GM12878 (cell line): ENCODE data around the gene RALGDS. TPM values are rescaled to one million over a fixed set of nuclear protein-coding genes. Genes with fewer than 3 reads are reported as not detected.

Experiments
- ATAC-seq: fragments of 200-7000 bp; cut with Tn5 transposase; 3 replicates; pipeline ENCODE4 v1.9.1; 2020; ENCODE audit warnings: mild to moderate bottlenecking, moderate library complexity
- BruUV-seq: library from RNA; stranded (reverse); fragments of 400-500 nt; replicated peaks from 2 replicates; lab custom pipeline; 2021; lab: Mats Ljungman, UMichigan
- CTCF ChIA-PET: fragments of 300-600 bp; sonication (Branson Sonifier 250); formaldehyde crosslinking; extraction: SDS; loops from one replicate; lab custom pipeline; 2021; ENCODE audit warnings: inconsistent platforms; lab: Yijun Ruan, JAX
- POLR2A ChIA-PET: fragments of 350-600 bp; formaldehyde crosslinking; extraction: SDS; loops from one replicate; lab custom pipeline; 2021; ENCODE audit warnings: inconsistent platforms; lab: Charles Lee
- RAD21 ChIA-PET: fragments of 300-600 bp; sonication (Branson Sonifier 250); formaldehyde crosslinking; loops from one replicate; lab custom pipeline; 2023; ENCODE audit warnings: antibody characterized with exemption; ENCODE audit not compliant: unreplicated experiment; lab: Charles Lee
- SMC1A ChIA-PET: fragments of 300-600 bp; sonication (Branson Sonifier 250); formaldehyde crosslinking; loops from one replicate; lab custom pipeline; 2023; ENCODE audit not compliant: unreplicated experiment, uncharacterized antibody; lab: Charles Lee
- DNase-seq: peaks from one replicate; pipeline ENCODE4 v3.0.0-alpha.2; 2011; ENCODE audit warnings: low read depth, low spot score
- FAIRE-seq: peaks from 3 replicates; lab custom pipeline; 2011; peaks lifted over from hg19 to GRCh38; lab: Jason Lieb, UNC
- H2AFZ ChIP-seq: 2 replicates; pipeline ENCODE4 v1.6.0; 2011; ENCODE audit warnings: low read depth, low read length, control low read depth; ENCODE audit not compliant: control insufficient read depth
- H3K27ac ChIP-seq: 2 replicates; pipeline ENCODE4 v1.5.1; 2011; ENCODE audit warnings: control low read depth; ENCODE audit not compliant: control insufficient read depth, insufficient read depth
- H3K27me3 ChIP-seq, 2 experiments: replicated peaks in 1 of 2; 2 replicates each; pipeline versions ENCODE4 v1.6.0 to v1.6.1; 2011; ENCODE audit warnings: low read length in 1 of 2; ENCODE audit not compliant: control insufficient read depth in 2 of 2, insufficient read depth in 2 of 2
- H3K36me3 ChIP-seq, 2 experiments: 2 replicates each; pipeline ENCODE4 v1.5.1; 2011; ENCODE audit warnings: low read length in 1 of 2; ENCODE audit not compliant: control insufficient read depth in 2 of 2, insufficient read depth in 2 of 2
- H3K4me1 ChIP-seq: 2 replicates; pipeline ENCODE4 v1.6.1; 2011; ENCODE audit warnings: mild to moderate bottlenecking, low read length, moderate library complexity, mixed read lengths; ENCODE audit not compliant: control insufficient read depth, insufficient read depth
- H3K4me2 ChIP-seq: 2 replicates; pipeline ENCODE4 v1.6.0; 2011; ENCODE audit warnings: control low read depth; ENCODE audit not compliant: control insufficient read depth, insufficient read depth
- H3K4me3 ChIP-seq: fragments of 200-600 bp; sonication (generic); 2 replicates; pipeline ENCODE4 v1.5.1; 2016
- H3K79me2 ChIP-seq: 2 replicates; pipeline ENCODE4 v1.6.0; 2011; ENCODE audit warnings: low read length; ENCODE audit not compliant: control insufficient read depth, insufficient read depth
- H3K9ac ChIP-seq: 2 replicates; pipeline ENCODE4 v1.8.0; 2011; ENCODE audit warnings: low read length, control low read depth, mixed read lengths; ENCODE audit not compliant: control insufficient read depth, insufficient read depth
- H3K9me3 ChIP-seq: replicated peaks from 3 replicates; pipeline ENCODE4 v1.5.1; 2011; ENCODE audit warnings: mild to moderate bottlenecking, low read length; ENCODE audit not compliant: control insufficient read depth, insufficient read depth
- H4K20me1 ChIP-seq: 2 replicates; pipeline ENCODE4 v1.6.0; 2011; ENCODE audit not compliant: control insufficient read depth, insufficient read depth
- CEBPZ ChIP-seq: fragments of 150-350 bp; IDR thresholded peaks from 2 replicates; pipeline ENCODE4 v1.6.1; 2016; ENCODE audit warnings: low read depth, low read length
- MYB ChIP-seq: fragments of 150-350 bp; IDR thresholded peaks from 2 replicates; pipeline ENCODE4 v1.6.1; 2014; ENCODE audit warnings: mild to moderate bottlenecking, low read depth, low read length, borderline replicate concordance
- NFXL1 ChIP-seq: fragments of 450-650 bp; IDR thresholded peaks from 2 replicates; pipeline ENCODE4 v1.6.1; 2017; ENCODE audit warnings: antibody characterized with exemption, mild to moderate bottlenecking, borderline replicate concordance
- TCF12 ChIP-seq: IDR thresholded peaks from 2 replicates; pipeline ENCODE4 v1.6.1; 2011; ENCODE audit warnings: low read depth, mild to moderate bottlenecking, low read length
- WGBS: methylation state at CpG from one replicate; pipeline ENCODE4 v1.1.6; 2016; ENCODE audit warnings: low lambda C conversion rate; ENCODE audit not compliant: insufficient replicate concordance, insufficient coverage; ENCODE audit errors: missing lambda C conversion rate; 5-methylcytosine and 5-hydroxymethylcytosine counted together
- in situ Hi-C: fragments of 300-500 bp; cut with MboI; formaldehyde crosslinking; loops from 9 replicates; pipeline ENCODE4 v1.14.3; 2018; ENCODE audit warnings: mixed read lengths
- intact Hi-C: fragments of 100-400 bp; cut with micrococcal nuclease; formaldehyde crosslinking; loops from one replicate; pipeline ENCODE4 v1.14.2; 2022; ENCODE audit not compliant: unreplicated experiment
- polyA plus RNA-seq, 11 experiments: library from polyadenylated mRNA; depleted of rRNA in 4 of 11; unstranded in 6 of 11; stranded (reverse) in 5 of 11; fragments of >200 nt; fragmentation: Nextera tagmentation in 4 of 11; fragmentation: Illumina TruSeq in 1 of 11; extraction: Ambion mirVana in 4 of 11; extraction: Trizol in 1 of 11; gene quantifications; 1 replicate in 1 of 11; 2 replicates in 10 of 11; pipeline versions ENCODE4 v1.2.1 to v1.2.3, GENCODE V29; 2011 to 2016; ENCODE audit warnings: inconsistent platforms in 2 of 11, missing spikeins in 2 of 11, low read depth in 1 of 11
- total RNA-seq, 4 experiments: library from RNA; depleted of rRNA in 3 of 4; stranded (reverse); fragments of >200 nt in 3 of 4; fragmentation: Illumina TruSeq in 1 of 4; extraction: Trizol in 1 of 4; gene quantifications; 2 replicates each; pipeline versions ENCODE4 v1.2.1 to v1.2.3, GENCODE V29; 2013 to 2021

The RALGDS gene
- total and polyA plus RNA-seq, 10 of the 15 experiments (the other 5 are each of a cell fraction or from before 2014, with no cell fraction given), result 1.3 to 48.6 (median 21.2) TPM

- RAD21 ChIA-PET, result no interaction called here
- ATAC-seq, result no peak
These were observed 42.6 kb downstream of the RALGDS start for GRCh38 chr9:133078486-133078885.

More at GRCh38 chr9:133078486-133078885, 42.6 kb downstream of the RALGDS start:
- Histone ChIP-seq H4K20me1 (no peaks in the 10 kb centered on the region), H3K9ac (no peak overlapping the region), H3K79me2 (no peaks in the 10 kb centered on the region), H3K27me3 (no peaks in the 10 kb centered on the region; a peak in 1 of 4 replicates), H2AFZ (no peak overlapping the region), H3K9me3 (no peaks in the 10 kb centered on the region), H3K4me3 (no peak overlapping the region), H3K36me3 (no peaks in the 10 kb centered on the region), H3K27ac (no peak overlapping the region), H3K4me1 (no peaks in the 10 kb centered on the region)
- 43% methylated on average over 14 of the region's 14 CpGs for WGBS
- ChIA-PET SMC1A (interaction anchor here (1.2 kb wide), 1 partner anchor 21 kb away, joined by 3 read pairs; no protein-coding TSS in a partner anchor), CTCF (interaction anchor here (2.6 kb wide), 1 partner anchor 69 kb away, joined by 8 read pairs; no protein-coding TSS in a partner anchor), POLR2A (no interaction called here)
- DNase-seq (no peak), FAIRE-seq (no peak)
- intact Hi-C loops, result no loop called here
- in situ Hi-C loops, result no loop called here
- no TSS peak for BruUV-seq
- no peak for TF ChIP-seq TCF12
- no peak for TF ChIP-seq MYB
- no peak for TF ChIP-seq CEBPZ
- TF ChIP-seq NFXL1, result no peak
- TF ChIP-seq, all 136 proteins: peak for 0
- no peak overlapping the region for H3K4me2 ChIP-seq
